MM.1S (cell line): ENCODE data around the gene BACE2.

ENCODE experiments used
- DNase-seq: peaks from one replicate; pipeline ENCODE4 v3.0.0-alpha.2; 2015
- H2AFZ ChIP-seq: fragments of 300-600 bp; sonication (generic); 2 replicates; pipeline ENCODE4 v1.6.0; 2016; ENCODE audit warnings: antibody characterized with exemption, low read length
- H3F3A ChIP-seq: fragments of 300-600 bp; sonication (generic); 2 replicates; pipeline ENCODE4 v1.6.1; 2016; ENCODE audit warnings: mild to moderate bottlenecking, antibody characterized with exemption, low read length, moderate library complexity, mixed read lengths; ENCODE audit not compliant: insufficient read depth
- H3K27ac ChIP-seq: fragments of 300-600 bp; sonication (generic); 2 replicates; pipeline ENCODE4 v1.5.1; 2016; ENCODE audit warnings: mild to moderate bottlenecking, low read length
- H3K27me3 ChIP-seq: fragments of 300-600 bp; sonication (generic); replicated peaks from 2 replicates; pipeline ENCODE4 v1.6.0; 2016; ENCODE audit warnings: low read length; ENCODE audit not compliant: insufficient read depth
- H3K36me3 ChIP-seq: fragments of 300-600 bp; sonication (generic); replicated peaks from 2 replicates; pipeline ENCODE4 v1.6.1; 2016; ENCODE audit warnings: mild to moderate bottlenecking, low read length, mixed read lengths; ENCODE audit not compliant: insufficient read depth
- H3K4me1 ChIP-seq: fragments of 300-600 bp; sonication (generic); 2 replicates; pipeline ENCODE4 v1.6.1; 2016; ENCODE audit warnings: low read length, mixed read lengths
- H3K4me2 ChIP-seq: fragments of 300-600 bp; sonication (generic); 2 replicates; pipeline ENCODE4 v1.6.0; 2016; ENCODE audit warnings: low read depth, low read length
- H3K4me3 ChIP-seq: fragments of 300-600 bp; sonication (generic); 2 replicates; pipeline ENCODE4 v1.5.1; 2016; ENCODE audit warnings: low read length, mixed read lengths
- H3K79me2 ChIP-seq: fragments of 300-600 bp; sonication (generic); 2 replicates; pipeline ENCODE4 v1.6.1; 2016; ENCODE audit warnings: mixed run types, low read length, mixed read lengths
- H3K9ac ChIP-seq: fragments of 300-600 bp; sonication (generic); 2 replicates; pipeline ENCODE4 v1.6.1; 2016; ENCODE audit warnings: low read length, mixed read lengths
- H3K9me2 ChIP-seq: fragments of 300-600 bp; sonication (generic); replicated peaks from 2 replicates; pipeline ENCODE4 v1.6.1; 2016; ENCODE audit warnings: mild to moderate bottlenecking, low read length, mixed read lengths; ENCODE audit not compliant: insufficient read depth
- H3K9me3 ChIP-seq: fragments of 300-600 bp; sonication (generic); replicated peaks from 2 replicates; pipeline ENCODE4 v1.6.1; 2016; ENCODE audit warnings: mild to moderate bottlenecking, low read length, mixed read lengths; ENCODE audit not compliant: insufficient read depth
- H4K20me1 ChIP-seq: fragments of 300-600 bp; sonication (generic); 2 replicates; pipeline ENCODE4 v1.6.1; 2016; ENCODE audit warnings: mild to moderate bottlenecking, low read length, moderate library complexity, mixed read lengths; ENCODE audit not compliant: insufficient read depth
- CTCF ChIP-seq: fragments of 300-600 bp; sonication (generic); IDR thresholded peaks from 2 replicates; pipeline ENCODE4 v1.5.1; 2016; ENCODE audit warnings: antibody characterized with exemption, low read length, mixed read lengths
- EZH2 ChIP-seq: fragments of 300-600 bp; sonication (generic); optimal IDR thresholded peaks from 2 replicates; pipeline ENCODE3; 2017; ENCODE audit warnings: low read depth, mild to moderate bottlenecking, antibody characterized with exemption, low read length, mixed read lengths
- EZH2phosphoT487 ChIP-seq: fragments of 300-600 bp; sonication (generic); IDR thresholded peaks from 2 replicates; pipeline ENCODE4 v1.6.1; 2018; ENCODE audit warnings: antibody characterized with exemption, low read length

BACE2 gene

GRCh38 chr21:41167348-41168342, at the start of gene BACE2:
Gene BACE2 (plus strand): TSS chr21:41168160. CDS start chr21:41168264, 104 bp downstream.
- H3K27me3 ChIP-seq, result peaks cover 20% of the 10 kb centered on the region

GRCh38 chr21:41119901-41120300, 48.1 kb upstream of the BACE2 start:
- H3K36me3 ChIP-seq, result no peaks in the 10 kb centered on the region
- H3F3A ChIP-seq, result no peaks in the 10 kb centered on the region
- H3K4me1 ChIP-seq, result no peaks in the 10 kb centered on the region
- TF ChIP-seq CTCF (no peak), EZH2phosphoT487 (no peak), EZH2 (no peak)
- DNase-seq, result no peak
- H3K4me2 ChIP-seq, result no peak overlapping the region
- no peaks in the 10 kb centered on the region for H4K20me1 ChIP-seq
- no peak overlapping the region for H3K27ac ChIP-seq
- no peaks in the 10 kb centered on the region for H3K79me2 ChIP-seq
- H3K9ac ChIP-seq, result no peak overlapping the region
- no peaks in the 10 kb centered on the region for H3K9me3 ChIP-seq
- no peaks in the 10 kb centered on the region for H3K9me2 ChIP-seq
- H3K27me3 ChIP-seq, result no peaks in the 10 kb centered on the region; the same call in 1 of the 2 replicates
- no peak overlapping the region for H3K4me3 ChIP-seq
- no peak overlapping the region for H2AFZ ChIP-seq

More at GRCh38 chr21:41167348-41168342, at the start of gene BACE2:
- no peaks in the 10 kb centered on the region for H3F3A ChIP-seq
- peak; percentile 69 for TF ChIP-seq CTCF
- no peak for TF ChIP-seq EZH2
- H3K9ac ChIP-seq, result peak within 1 kb of the TSS; percentile 39; the same call in 1 of the 2 replicates
- peak within 1 kb of the TSS; percentile 85 for H2AFZ ChIP-seq
- H4K20me1 ChIP-seq, result no peaks in the 10 kb centered on the region
- no peak within 1 kb of the TSS for H3K27ac ChIP-seq
- peak within 1 kb of the TSS; percentile 58 for H3K4me3 ChIP-seq
- no peaks in the 10 kb centered on the region for H3K9me2 ChIP-seq
- no peaks in the 10 kb centered on the region for H3K9me3 ChIP-seq
- H3K4me1 ChIP-seq, result no peaks in the 10 kb centered on the region
- peak; percentile 86 for DNase-seq
- H3K4me2 ChIP-seq, result peak within 1 kb of the TSS; percentile 88
- no peaks in the 10 kb centered on the region for H3K79me2 ChIP-seq
- no peaks in the 10 kb centered on the region for H3K36me3 ChIP-seq

- no peaks in the 10 kb centered on the region for H3K79me2 ChIP-seq
- no peaks in the 10 kb centered on the region for H3K9me3 ChIP-seq
- no peaks in the 10 kb centered on the region for H3K36me3 ChIP-seq
- no peaks in the 10 kb centered on the region for H4K20me1 ChIP-seq
- no peak overlapping the region for H3K27ac ChIP-seq
- no peak for DNase-seq
- no peak overlapping the region for H3K4me2 ChIP-seq
- TF ChIP-seq EZH2phosphoT487, result no peak
- no peak for TF ChIP-seq EZH2
- no peak for TF ChIP-seq CTCF
- H3K9me2 ChIP-seq, result no peaks in the 10 kb centered on the region
- H2AFZ ChIP-seq, result no peak overlapping the region
- H3K9ac ChIP-seq, result no peak overlapping the region
- no peaks in the 10 kb centered on the region for H3K4me1 ChIP-seq
- H3K27me3 ChIP-seq, result no peaks in the 10 kb centered on the region; the same call in 1 of the 2 replicates
- H3K4me3 ChIP-seq, result no peak overlapping the region
- no peaks in the 10 kb centered on the region for H3F3A ChIP-seq
These were observed 47.0 kb upstream of the BACE2 start for GRCh38 chr21:41120997-41121396.
